ENCODE data around the gene PHF21A.
A peak's percentile ranks its signal among the peaks of the same experiment; 100 is the strongest.

Gene PHF21A

GRCh38 chr11:46107780-46108179, 13.5 kb downstream of the PHF21A start:
- TF ChIP-seq EZH2 (IDR thresholded peaks at IDR 0.05; ENCODE audit: borderline replicate concordance, low read depth, low read length, severe bottlenecking) (no peak), CTCF (IDR thresholded peaks at IDR 0.05; ENCODE audit: borderline replicate concordance, extremely low read depth, low read length, poor library complexity, severe bottlenecking) (no peak)
- Histone ChIP-seq H3K9ac (ENCODE audit: low read depth, low read length) (no peak overlapping the region), H3K79me2 (ENCODE audit: insufficient read depth, low read length) (peaks cover 71% of the 10 kb centered on the region), H3K4me1 (ENCODE audit: insufficient read depth, low read length) (no peaks in the 10 kb centered on the region), H4K20me1 (ENCODE audit: insufficient read depth, low read length) (peaks cover 9% of the 10 kb centered on the region; the same call in 1 of the 2 replicates), H3K4me3 (ENCODE audit: low read depth in 1 of 2, low read length in 2 of 2) (no peak overlapping the region), H3K27ac (ENCODE audit: low read length) (no peak overlapping the region), H3K36me3 (ENCODE audit: insufficient read depth, low read length) (no peaks in the 10 kb centered on the region), H3K4me2 (ENCODE audit: insufficient read depth, low read length) (no peak overlapping the region), H2AFZ (ENCODE audit: low read depth, low read length) (no peak overlapping the region), H3K9me3 (ENCODE audit: insufficient read depth, low read length, severe bottlenecking) (no peaks in the 10 kb centered on the region), H3K27me3 (ENCODE audit: insufficient read depth, low read length, poor library complexity) (no peaks in the 10 kb centered on the region)
- DNase-seq (no peak), ATAC-seq (ENCODE audit: insufficient read depth, low read depth) (no peak)

GRCh38 chr11:46107408-46107718, 13.9 kb downstream of the PHF21A start:
- Histone ChIP-seq H3K36me3 (ENCODE audit: insufficient read depth, low read length) (no peaks in the 10 kb centered on the region), H3K27ac (ENCODE audit: low read length) (no peak overlapping the region), H3K4me2 (ENCODE audit: insufficient read depth, low read length) (no peak overlapping the region), H3K4me1 (ENCODE audit: insufficient read depth, low read length) (no peaks in the 10 kb centered on the region), H3K4me3 (ENCODE audit: low read depth in 1 of 2, low read length in 2 of 2) (no peak overlapping the region), H3K9me3 (ENCODE audit: insufficient read depth, low read length, severe bottlenecking) (no peaks in the 10 kb centered on the region), H3K79me2 (ENCODE audit: insufficient read depth, low read length) (peaks cover 71% of the 10 kb centered on the region), H3K27me3 (ENCODE audit: insufficient read depth, low read length, poor library complexity) (no peaks in the 10 kb centered on the region), H2AFZ (ENCODE audit: low read depth, low read length) (no peak overlapping the region), H3K9ac (ENCODE audit: low read depth, low read length) (no peak overlapping the region), H4K20me1 (ENCODE audit: insufficient read depth, low read length) (peaks cover 9% of the 10 kb centered on the region; the same call in 1 of the 2 replicates)
- no peak for TF ChIP-seq CTCF (IDR thresholded peaks at IDR 0.05; ENCODE audit: borderline replicate concordance, extremely low read depth, low read length, poor library complexity, severe bottlenecking)
- no peak for TF ChIP-seq EZH2 (IDR thresholded peaks at IDR 0.05; ENCODE audit: borderline replicate concordance, low read depth, low read length, severe bottlenecking)
- ATAC-seq (ENCODE audit: insufficient read depth, low read depth) (no peak), DNase-seq (no peak)

- H3K4me3 ChIP-seq (ENCODE audit: low read depth in 1 of 2, low read length in 2 of 2), result no peak overlapping the region
- no peak overlapping the region for H3K27ac ChIP-seq (ENCODE audit: low read length)
- H3K9ac ChIP-seq (ENCODE audit: low read depth, low read length), result no peak overlapping the region
- TF ChIP-seq EZH2 (IDR thresholded peaks at IDR 0.05; ENCODE audit: borderline replicate concordance, low read depth, low read length, severe bottlenecking) (no peak), CTCF (IDR thresholded peaks at IDR 0.05; ENCODE audit: borderline replicate concordance, extremely low read depth, low read length, poor library complexity, severe bottlenecking) (no peak)
- H3K4me2 ChIP-seq (ENCODE audit: insufficient read depth, low read length), result no peak overlapping the region
- H3K9me3 ChIP-seq (ENCODE audit: insufficient read depth, low read length, severe bottlenecking), result no peaks in the 10 kb centered on the region
- H3K27me3 ChIP-seq (ENCODE audit: insufficient read depth, low read length, poor library complexity), result no peaks in the 10 kb centered on the region
- H3K79me2 ChIP-seq (ENCODE audit: insufficient read depth, low read length), result peaks cover 69% of the 10 kb centered on the region
- H3K36me3 ChIP-seq (ENCODE audit: insufficient read depth, low read length), result no peaks in the 10 kb centered on the region
- no peak overlapping the region for H2AFZ ChIP-seq (ENCODE audit: low read depth, low read length)
- ATAC-seq (ENCODE audit: insufficient read depth, low read depth) (peak; percentile 40; the same call in 2 of the 3 replicates), DNase-seq (no peak)
- peaks cover 9% of the 10 kb centered on the region; the same call in 1 of the 2 replicates for H4K20me1 ChIP-seq (ENCODE audit: insufficient read depth, low read length)
- H3K4me1 ChIP-seq (ENCODE audit: insufficient read depth, low read length), result peaks cover 3% of the 10 kb centered on the region; the same call in 1 of the 2 replicates
Observed at GRCh38 chr11:46106530-46107407, 14.5 kb downstream of the PHF21A start.

All from DND-41 (cell line).